Glomerular visceral epithelial cell (primary cell): ENCODE data around the gene SLC38A3.
"Not testable (repeated sequence)": the region's sequence is repeated elsewhere in the genome, so short reads cannot be mapped to it uniquely, and the experiment has no call there.

Source experiments
- DNase-seq: peaks from one replicate; pipeline ENCODE4 v3.0.0-alpha.2; 2016; ENCODE audit errors: extremely low spot score

The SLC38A3 gene

DNA sequence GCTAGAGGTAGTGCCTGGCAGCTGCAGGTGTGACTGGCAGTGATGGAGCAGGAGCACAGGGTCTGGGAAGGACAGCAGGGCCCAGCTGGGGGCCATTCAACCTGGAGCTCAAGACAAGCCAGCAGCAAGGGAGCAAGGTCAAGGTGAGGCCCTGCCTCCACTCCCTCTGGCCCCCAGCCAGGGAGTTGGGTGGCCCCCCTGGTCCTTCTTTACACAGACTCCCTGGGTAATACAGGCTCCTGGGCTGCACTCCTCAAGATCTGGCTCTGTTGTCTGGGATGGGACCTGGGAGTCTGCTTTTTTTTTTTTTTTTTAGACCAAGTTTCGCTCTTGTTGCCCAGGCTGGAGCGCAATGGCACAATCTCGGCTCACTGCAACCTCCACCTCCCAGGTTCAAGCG is 45.4 kb downstream of the SLC38A3 start:
- DNase-seq, result no peak

DNA sequence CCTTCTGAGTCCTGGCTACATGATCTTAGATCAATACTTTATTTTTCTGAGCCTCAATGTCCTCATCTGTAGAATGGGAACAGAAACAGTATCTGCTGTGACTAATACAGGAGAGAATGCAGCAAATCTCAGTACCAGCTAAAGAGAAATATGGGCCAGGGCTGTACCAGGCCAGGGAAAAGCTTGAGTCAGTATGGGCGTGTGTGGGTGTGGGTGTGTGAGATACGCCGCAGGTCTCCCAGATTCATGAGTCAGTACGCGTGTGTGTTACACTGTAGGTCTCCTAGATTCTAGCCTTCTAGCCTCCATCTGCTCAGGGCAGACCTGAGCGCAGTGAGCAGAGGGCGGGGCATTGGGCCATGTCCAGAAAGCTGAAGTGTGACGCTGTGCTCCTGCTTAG is 46.1 kb downstream of the SLC38A3 start:
- peak; percentile 81 for DNase-seq

DNA sequence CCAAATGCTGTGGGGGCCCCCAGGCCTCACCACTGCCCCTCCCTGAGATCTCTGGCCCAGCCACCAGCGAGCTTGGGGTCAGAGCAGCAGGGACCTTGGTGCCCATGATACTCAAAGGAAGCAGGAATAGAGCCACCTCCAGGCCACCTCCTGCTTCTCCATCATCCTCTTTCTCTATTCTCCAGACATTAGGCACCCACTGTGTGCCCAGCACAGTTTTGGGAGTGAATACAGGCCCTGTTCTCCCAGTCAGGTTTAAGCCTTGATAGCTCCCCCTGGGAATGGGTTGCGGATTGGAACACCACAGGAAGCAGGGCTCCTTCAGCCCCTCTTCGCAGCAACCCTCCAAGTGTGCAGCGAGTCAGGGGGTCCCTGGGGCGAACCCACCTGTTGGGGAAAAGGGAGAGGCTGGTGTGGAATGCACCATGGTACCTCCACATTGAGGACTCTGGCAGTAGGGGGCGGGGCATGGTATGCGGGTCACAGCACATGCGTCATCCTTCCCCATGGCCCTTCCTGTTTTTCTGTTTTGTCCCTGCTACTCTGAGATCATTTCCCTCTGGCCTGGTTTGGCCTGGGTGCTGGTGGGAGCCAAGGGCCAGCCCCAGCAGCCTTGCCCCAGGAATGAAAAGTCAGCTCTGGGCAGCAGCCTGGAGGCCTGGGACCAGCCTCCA is 49.6 kb downstream of the SLC38A3 start:
- no peak for DNase-seq

DNA sequence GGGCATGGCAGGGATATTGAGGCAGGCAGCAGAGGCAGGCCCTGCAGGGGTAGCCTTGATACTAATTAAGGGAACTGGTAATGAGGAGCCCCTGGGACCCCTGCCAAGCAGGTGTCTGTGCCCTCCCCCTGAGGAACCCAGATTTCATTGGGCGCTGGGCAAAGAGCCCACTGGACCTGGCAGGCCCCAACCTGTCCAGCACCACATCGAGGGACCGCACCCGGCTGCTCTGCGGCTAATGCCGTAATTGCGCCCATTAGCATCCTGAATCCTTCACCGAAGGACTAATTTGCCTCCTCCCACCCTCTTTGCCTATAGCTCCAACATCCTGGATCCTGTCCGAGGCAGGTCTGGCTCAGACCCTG is 50.2 kb downstream of the SLC38A3 start:
- DNase-seq, result no peak

DNA sequence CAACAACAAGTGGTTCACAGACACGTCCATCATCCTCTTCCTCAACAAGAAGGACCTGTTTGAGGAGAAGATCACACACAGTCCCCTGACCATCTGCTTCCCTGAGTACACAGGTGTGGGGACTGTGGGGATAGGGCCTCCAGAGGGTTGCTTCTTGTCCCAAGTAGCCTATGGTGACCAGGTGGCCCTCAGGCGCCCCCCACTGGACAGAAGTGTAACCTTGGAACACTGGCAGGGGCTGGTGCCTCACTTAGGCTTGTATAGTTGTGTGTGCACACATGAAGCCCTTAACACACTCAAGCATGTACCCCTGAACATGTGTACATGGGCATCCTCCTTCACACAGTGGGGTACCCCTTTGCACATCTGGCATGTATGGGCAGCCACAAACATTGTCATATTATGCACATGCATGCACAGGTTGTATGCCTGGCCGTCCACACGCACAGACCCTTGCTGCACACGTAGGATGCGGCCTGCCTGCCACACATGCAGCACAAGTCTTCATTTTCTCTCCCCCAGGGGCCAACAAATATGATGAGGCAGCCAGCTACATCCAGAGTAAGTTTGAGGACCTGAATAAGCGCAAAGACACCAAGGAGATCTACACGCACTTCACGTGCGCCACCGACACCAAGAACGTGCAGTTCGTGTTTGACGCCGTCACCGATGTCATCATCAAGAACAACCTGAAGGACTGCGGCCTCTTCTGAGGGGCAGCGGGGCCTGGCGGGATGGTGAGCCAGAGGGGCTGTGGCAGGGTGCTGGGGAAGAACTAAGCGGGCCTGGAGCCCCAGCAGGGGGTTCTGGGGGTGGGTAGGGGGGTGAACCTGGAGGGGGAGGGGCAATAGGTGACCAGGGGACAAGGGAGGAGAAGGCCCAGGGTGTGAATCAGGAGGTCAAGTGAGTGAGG is 52.2 kb downstream of the SLC38A3 start:
- DNase-seq, result peak; percentile 51

DNA sequence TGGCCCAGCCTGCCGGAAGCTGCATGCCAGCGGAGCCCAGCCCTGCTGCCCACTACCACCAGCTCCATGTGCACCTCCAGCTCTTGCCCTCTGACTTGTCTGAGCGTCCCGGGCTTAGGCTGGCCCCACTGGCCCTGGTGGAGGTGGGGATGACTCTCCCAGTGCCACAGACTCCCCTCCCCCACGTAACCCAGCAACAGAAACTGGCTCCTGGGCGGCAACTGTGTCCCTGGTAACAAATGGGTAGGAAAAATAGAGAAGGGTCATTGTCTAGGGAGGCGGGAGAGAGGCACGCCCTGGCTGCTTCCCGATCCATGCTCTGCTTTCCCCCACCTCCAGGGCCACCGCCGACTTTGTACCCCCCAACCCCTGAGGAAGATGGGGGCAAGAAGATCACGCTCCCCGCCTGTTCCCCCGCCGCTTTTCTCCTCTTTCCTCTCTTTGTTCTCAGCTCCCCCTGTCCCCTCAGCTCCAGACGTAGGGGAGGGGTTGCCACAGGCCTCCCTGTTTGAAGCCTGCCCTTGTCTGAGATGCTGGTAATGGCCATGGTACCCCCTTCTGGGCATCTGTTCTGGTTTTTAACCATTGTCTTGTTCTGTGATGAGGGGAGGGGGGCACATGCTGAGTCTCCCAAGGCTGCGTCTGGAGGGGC is 53.1 kb downstream of the SLC38A3 start:
- no peak for DNase-seq

DNA sequence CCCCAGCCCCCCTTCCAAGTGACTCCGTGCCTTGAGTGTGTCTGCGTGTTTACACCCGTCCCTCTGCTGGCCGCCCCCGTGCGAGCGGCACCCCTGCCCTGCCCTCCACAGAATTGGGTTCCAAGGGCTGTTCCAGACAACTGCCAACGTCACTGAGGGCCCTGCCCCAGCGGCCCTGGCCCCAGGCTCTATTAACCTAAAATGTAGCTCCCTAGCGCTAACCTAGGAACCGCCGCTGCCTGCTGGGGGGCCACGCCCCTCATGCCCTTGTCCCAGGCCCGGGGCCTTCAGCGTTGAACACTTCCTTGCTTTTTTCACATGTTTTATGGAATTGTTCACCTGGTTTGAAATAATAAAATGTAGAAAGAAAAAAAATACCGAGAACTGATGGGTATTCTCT is 53.9 kb downstream of the SLC38A3 start:
- no peak for DNase-seq

DNA sequence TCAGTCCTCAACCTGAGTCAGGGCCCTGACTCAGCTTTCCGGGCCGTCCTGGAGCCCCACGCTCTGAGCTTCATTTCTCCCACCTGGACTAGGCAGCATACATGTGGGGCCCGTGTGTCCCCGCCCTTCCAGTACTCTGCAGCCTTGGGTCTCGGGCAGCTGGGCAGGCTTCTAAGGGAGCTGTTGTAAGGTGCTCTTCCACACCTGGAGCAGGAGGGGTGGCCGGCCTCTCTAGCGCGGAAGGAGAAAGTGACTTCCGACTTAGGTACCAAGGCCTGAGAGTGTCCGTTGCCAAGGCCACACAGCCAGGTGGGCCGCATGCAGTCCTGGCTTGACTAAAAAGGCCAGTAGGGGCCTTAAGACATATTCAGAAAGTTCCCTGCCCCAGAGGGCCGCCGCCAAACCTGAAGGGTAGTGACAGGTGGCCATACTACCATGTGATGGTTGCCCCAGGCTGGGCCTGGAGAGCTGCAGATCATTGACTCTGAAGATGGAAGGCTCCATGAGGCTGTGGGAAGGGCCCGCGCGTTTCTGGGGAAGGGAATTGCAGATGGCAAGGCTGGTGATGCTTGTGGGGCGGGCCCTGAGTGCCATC is 54.5 kb downstream of the SLC38A3 start:
- no peak for DNase-seq

DNA sequence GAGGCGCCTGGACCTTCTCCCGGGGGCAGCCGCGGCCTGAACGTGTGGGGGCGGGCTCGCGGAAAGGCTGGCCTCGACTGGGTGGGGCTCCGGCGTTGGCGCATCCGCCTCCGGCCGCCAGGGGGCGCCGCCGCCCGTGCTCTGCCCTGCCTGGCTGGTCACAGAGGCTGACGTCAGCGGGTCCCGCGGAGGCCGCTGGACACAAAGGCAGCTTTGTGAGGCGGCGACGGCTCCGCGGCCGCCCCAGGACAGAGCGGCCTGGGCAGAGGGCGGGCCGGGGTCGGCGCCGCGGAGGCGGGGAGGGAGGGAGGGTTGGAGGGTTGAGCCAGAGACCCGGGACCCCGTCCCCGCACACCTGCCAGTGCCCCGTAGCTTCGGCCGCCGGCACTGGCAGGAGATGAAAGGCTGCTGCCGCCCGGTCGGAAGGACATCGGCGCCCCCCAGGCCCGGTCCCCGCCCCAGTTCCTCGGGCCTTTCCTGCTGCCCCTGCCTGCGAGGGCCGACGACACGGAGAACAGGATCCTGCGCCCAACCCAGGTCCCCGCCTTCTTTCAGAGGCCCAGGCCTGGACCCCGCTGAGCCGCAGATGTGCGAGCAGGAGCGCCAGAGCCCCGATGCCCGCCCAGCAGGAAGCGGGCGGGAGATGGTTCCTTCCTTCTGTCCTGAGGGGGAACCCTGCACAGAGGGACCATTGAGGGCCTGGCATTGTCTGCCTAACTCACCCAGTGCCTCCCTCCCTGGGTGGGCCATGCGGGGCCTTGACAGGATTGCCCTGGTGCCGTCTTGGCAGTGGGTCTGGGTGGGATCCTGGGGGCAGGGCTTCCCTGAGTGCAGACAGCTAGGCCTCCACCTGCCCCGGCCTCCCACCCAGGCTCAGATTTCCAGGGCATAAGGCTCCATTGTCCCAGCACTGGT is 55.2 kb downstream of the SLC38A3 start:
- DNase-seq, result peak; percentile 91

DNA sequence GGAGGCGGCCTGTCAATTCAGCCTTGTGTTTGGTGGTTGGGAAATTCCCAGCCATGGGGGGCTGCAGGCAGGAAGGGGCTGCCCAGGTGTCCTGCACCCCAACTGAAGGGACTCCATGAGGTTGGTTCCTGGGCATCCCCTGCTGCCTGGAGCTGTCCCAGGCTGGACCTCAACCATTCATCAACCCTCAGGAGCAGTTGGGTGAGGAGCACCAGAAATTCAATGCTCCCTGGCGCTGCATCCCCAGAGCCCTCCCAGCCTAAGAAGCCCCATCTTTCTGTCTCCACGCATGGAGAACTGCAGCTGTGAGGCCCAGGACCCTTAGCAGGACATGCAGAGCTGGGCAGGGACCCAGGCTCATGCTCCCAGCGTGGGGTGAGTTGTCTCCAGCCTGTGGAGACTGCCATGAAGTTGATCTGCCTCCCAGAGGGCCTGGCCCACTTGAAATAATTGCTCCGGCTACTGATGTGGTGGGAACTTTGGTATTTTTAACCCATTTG is 55.9 kb downstream of the SLC38A3 start:
- DNase-seq, result no peak

DNA sequence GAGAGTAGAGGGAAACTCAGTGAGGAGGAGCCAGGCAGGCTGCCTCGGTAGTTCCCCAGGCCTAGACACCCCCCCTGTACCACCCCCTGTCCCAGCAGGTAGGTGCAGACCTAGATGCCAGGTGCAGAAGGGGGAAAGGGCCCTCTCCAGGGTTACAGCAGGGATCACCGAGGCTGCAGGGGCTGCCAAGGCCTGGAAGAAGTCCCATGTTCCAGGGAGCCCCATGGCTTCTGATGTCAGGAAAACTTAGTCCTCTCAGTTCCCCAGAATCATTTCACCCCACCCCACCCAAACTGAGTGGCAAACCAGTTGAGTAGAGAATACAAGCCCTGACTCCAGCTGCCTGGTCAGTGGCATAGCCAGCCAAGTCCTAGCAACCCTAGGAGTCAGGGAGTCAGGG is 56.4 kb downstream of the SLC38A3 start:
- no peak for DNase-seq

DNA sequence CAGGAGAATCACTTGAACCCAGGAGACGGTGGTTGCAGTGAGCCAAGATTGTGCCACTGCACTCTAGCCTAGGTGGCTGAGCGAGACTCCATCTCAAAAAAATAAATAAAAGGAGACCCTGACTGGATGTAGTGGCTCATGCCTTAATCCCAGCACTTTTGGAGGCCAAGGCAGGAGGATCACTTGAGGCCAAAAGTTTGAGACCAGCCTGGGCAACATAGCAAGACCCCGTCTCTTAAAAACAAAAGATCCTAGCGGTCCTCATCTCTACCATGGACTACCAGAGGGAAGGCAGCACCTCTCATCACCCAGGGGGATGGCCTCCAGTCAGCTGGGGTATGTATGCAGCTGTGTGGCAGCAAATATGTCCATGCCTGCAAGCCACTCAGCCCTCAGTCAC is 57.1 kb downstream of the SLC38A3 start:
- not testable (repeated sequence) for DNase-seq

DNA sequence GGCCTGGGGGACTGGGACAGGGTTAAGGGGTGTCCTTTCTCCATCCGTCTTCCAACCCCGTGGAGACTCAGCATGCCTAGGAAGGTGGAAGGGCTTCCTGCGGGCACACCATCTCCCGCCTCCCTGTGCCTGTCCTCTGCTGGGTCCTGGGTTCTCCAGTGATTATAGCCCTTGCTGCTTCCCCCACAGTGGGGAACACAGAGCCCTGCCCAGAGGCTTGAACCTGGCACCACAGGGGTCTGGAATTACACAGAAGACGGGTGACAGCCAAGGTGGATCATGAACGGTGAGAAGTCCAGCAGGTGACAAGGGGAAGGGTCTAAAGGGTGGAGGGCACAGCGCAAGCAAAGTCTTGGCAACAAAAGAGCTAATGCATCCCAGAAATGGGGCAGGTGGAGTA is 57.7 kb downstream of the SLC38A3 start:
- DNase-seq, result no peak

DNA sequence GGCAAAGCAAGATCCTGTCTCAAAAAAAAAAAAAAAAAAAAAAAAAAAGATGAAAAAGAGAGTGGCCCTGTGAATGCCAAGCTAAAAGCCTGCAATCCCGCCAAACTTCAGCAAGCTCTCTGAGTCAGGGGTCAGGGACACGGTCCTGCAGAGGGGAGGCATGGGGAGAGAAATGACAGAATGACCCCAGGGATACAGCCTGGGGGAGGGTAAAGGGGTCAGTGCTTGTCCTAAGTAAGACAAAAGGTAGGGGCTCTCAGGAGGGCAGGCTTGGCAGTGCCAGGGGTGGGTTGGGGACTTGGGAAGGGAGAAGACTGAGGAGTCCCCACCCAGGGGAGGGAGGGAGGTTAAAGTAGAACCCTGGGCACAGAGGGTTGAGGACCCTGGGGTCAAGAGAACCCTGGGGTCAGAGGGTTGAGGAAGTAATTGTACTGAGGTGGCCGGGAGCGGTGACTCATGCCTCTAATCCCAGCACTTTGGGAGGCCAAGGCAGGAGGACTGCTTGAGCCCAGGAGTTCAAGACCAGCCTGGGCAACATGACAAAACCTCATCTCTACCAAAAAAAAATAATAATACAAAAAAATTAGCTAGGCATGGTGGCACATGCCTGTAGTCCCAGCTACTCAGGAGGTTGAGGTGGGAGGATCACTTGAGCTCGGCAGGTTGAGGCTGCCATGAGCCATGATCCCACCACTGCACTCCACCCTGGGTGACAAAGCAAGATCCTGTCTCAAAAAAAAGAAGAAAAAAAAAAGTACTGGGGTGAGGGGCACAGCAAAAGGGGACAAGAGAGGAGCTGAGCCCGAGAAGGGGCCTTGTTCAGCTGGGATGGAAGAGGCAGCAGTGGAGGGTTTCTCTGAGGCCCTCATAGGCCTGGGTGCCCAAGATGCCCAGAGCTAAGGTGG is 58.7 kb downstream of the SLC38A3 start:
- DNase-seq, result no peak

DNA sequence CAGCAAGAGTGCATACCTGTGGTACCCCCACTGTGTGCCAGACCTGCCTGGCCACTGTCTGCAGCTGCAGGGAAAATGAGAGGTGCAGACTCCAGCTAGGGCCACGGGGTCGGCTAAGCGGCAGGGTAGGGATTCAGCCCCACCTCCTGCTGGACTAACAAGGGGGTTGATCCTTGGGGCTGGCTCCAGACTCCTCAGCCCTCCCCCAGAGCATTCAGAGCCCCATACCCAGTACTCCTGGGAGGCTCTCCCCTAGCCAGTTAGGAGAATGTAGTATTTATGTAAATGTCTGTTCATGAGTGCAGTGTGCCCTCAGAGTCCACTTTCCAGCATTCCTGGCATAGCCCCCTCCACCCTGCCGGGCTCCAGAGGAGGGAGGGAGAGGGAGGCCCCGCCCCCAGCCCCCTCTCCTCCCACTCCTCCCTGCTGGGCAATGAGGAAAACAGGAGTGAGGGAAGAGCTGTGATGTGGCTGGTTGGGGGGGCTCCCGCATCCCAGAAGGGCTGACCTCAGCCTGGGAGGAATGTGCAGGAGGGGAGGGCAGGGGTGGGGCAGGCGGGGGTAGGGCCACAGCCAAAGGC is 59.4 kb downstream of the SLC38A3 start:
- peak; percentile 98 for DNase-seq

DNA sequence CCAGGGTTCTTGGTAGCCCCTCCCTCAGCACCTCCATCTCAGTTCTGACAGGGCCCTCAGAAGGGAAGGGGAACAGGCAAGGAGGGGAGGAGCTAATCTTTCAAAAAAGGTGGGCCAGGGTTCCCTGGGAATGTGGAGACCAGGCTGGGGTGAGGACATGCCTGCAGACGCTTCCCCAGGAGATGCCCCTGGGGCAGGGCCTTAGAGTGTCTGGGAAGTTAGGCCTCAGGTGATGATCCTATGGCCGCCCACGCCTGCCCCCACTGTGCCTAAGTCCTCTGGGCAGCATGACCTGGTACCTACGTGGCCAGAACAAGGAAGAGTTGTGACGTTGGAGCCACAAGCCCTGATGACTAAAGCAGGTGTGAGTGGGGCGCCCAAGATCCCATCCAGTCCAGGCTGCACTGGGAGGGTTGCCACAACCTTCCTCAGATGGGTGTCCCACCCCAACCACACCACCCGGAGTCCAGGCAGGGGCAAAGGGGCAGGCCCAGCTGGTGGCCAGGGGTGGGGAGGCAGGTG is 60.0 kb downstream of the SLC38A3 start:
- no peak for DNase-seq

DNA sequence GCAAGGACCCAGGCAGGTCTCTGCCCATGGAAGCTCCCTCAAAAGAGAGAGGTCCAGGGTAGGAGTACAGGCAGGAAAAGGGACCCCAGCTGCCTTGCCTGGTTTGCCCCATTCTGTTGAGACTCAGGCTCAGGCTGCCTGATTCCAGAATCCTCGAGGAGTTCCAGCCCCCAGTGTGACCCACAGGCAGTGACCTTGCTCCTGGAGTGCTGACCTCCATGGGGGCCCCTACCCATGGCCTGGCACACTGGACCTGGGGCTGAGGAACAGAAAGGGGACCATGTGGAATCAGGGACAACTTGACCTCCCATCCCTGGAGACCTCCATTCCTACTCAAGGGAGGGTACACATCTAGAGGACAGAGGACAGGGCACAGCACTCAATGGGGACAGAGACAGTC is 60.5 kb downstream of the SLC38A3 start:
- no peak for DNase-seq

DNA sequence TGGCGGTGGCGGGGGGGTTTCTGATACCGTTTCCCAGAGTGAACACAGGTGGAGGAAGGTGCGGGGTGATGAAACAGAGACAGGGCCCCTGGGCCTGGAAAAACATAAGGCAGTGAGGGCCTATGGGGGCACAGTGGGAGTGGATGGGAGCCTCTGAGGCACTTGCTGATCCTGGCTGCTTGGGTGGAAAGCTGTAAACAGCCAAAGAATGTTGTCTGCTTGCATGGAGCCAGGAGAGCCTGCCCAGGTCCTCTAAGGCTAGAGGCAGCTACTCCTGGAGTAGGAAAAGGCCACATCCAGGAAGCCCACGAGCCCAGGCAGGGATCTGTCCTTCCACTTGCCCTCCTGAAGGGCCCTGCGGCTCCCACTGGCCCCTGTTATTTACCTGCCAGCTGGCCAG is 60.9 kb downstream of the SLC38A3 start:
- DNase-seq, result no peak

DNA sequence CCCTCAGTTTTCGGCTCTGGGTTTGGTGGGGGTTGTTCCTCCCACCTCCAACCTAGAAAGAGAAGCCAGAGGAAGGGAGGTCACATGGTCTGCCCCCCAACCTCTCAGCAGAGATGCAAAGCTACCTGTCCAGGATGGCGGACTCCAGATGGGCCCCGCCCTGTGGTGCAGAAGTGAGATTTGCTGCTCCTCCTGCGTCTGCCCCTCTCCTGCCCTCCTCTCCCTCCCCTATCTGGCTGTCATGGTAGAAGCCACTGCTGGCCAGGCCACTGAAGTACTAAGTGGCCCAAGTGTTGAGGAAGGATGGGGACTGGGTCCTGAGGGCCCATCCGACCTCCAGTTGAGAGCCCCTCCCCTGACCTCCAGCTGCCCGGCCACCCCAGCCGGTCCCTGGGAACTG is 61.8 kb downstream of the SLC38A3 start:
- no peak for DNase-seq
